Right lobe of liver (tissue), 6 donors: ENCODE measurements around the gene FIGLA. TPM values are rescaled to one million over a fixed set of nuclear protein-coding genes. Genes with fewer than 3 reads are reported as not detected.
A peak's percentile ranks its signal among the peaks of the same experiment; 100 is the strongest.

ENCODE experiments used
- ATAC-seq, 4 donors: fragments of 200-7000 bp; cut with Tn5 transposase; one replicate each; pipeline ENCODE4 v1.9.1; 2020; ENCODE audit warnings: mild to moderate bottlenecking in 4 of 4, moderate library complexity in 4 of 4
- DNase-seq, 3 donors: peaks; one replicate each; pipeline ENCODE4 v3.0.0-alpha.2; 2020
- H3K27ac ChIP-seq, 3 donors: fragments of 200-600 bp; one replicate each; pipeline ENCODE4 v1.8.0; 2022
- H3K27me3 ChIP-seq, 2 donors: fragments of 200-600 bp; one replicate each; pipeline ENCODE4 v1.8.0; 2022
- H3K36me3 ChIP-seq, 4 donors: fragments of 200-600 bp; sonication (generic) in 1 of 4; one replicate each; pipeline versions ENCODE4 v1.5.1 to v1.8.0; 2017 to 2022; ENCODE audit warnings: control low read depth in 1 of 4
- H3K4me1 ChIP-seq, 4 donors: fragments of 200-600 bp; sonication (generic) in 1 of 4; one replicate each; pipeline versions ENCODE4 v1.5.1 to v1.8.0; 2017 to 2022; ENCODE audit warnings: control low read depth in 1 of 4
- H3K4me3 ChIP-seq, 3 donors: fragments of 200-600 bp; one replicate each; pipeline ENCODE4 v1.8.0; 2022
- H3K9me3 ChIP-seq, 4 donors: fragments of 200-600 bp; sonication (generic) in 1 of 4; one replicate each; pipeline versions ENCODE4 v1.5.1 to v1.8.0; 2017 to 2022; ENCODE audit warnings: control low read depth in 1 of 4
- CTCF ChIP-seq, 4 donors: fragments of 200-600 bp in 3 of 4; fragments of 450-650 bp in 1 of 4; IDR thresholded peaks; one replicate each; pipeline versions ENCODE4 v1.5.1 to v1.8.0; 2016 to 2022; ENCODE audit warnings: antibody characterized with exemption in 4 of 4, mild to moderate bottlenecking in 2 of 4
- POLR2A ChIP-seq: fragments of 450-650 bp; IDR thresholded peaks from one replicate; pipeline ENCODE4 v1.6.1; 2017; ENCODE audit warnings: antibody characterized with exemption, mild to moderate bottlenecking
- WGBS: methylation state at CpG from one replicate; pipeline ENCODE4 v1.1.6; 2018; ENCODE audit warnings: low coverage, low lambda C conversion rate; ENCODE audit not compliant: insufficient coverage; ENCODE audit errors: missing lambda C conversion rate; 5-methylcytosine and 5-hydroxymethylcytosine counted together
- intact Hi-C, 2 donors: fragments of 100-400 bp; cut with DNase I; formaldehyde crosslinking; loops; one replicate each; pipeline versions ENCODE4 v1.11.2 to v1.14.1; 2022
- long read RNA-seq: library from polyadenylated mRNA; unstranded; transcript quantifications from one replicate; pipeline ENCODE4 v2.0.0, GENCODE V29; 2019
- total RNA-seq, 6 experiments: library from RNA; depleted of rRNA in 2 of 6; stranded (reverse); fragments of >200 nt in 2 of 6; fragmentation: NEBNext Ultra II Directional in 3 of 6; extraction: Animal tissue kit (Norgen Biotek cat#: 25700) in 3 of 6; gene quantifications; one replicate each; pipeline versions ENCODE4 v1.1.0 to v1.2.4, GENCODE V29; 2016 to 2023
- donor health status: DM: no; HTN: yes; CAD: no.
- donor health status: DM: no; HTN: no; CAD: no.
- donor health status: DM: no; HTN: no; CAD: no.
- donor health status: DM: no; HTN: yes; CAD: no.
- donor health status: DM: no; HTN: yes; CAD: no.

Gene FIGLA
- not detected for total RNA-seq
- long read RNA-seq: 0 reads

- Histone ChIP-seq H3K27ac (no peak within 1 kb of the TSS), H3K9me3 (no peaks in the 10 kb centered on the region), H3K4me1 (peaks cover 0 to 13% (median 0%) of the 10 kb centered on the region in 4 donors), H3K36me3 (no peaks in the 10 kb centered on the region), H3K4me3 (peak within 1 kb of the TSS in 1 of 3 donors; percentile 16), H3K27me3 (peaks cover 0 to 14% of the 10 kb centered on the region in 2 donors)
- intact Hi-C loops: no loop called here
- DNase-seq (no peak), ATAC-seq (peak in 3 of 4 donors; percentile 23 to 36 (median 33))
- 7% methylated on average over 9 of the region's 69 CpGs for WGBS
- TF ChIP-seq CTCF (IDR thresholded peaks at IDR 0.05) (no peak), POLR2A (no peak)
Observed at GRCh38 chr2:70790136-70790828, at the start of gene FIGLA. Gene FIGLA, minus strand, starts transcription at chr2:70790643. Its CDS starts 5 bp downstream, at chr2:70790638.

GRCh38 chr2:70837980-70838925 is 47.8 kb upstream of the FIGLA start:
- WGBS: 53% methylated on average over 3 of the region's 10 CpGs
- no peak overlapping the region for H3K4me3 ChIP-seq
- intact Hi-C loops: no loop called here
- H3K4me1 ChIP-seq: no peaks in the 10 kb centered on the region
- no peaks in the 10 kb centered on the region for H3K27me3 ChIP-seq
- no peak for TF ChIP-seq POLR2A
- DNase-seq (no peak), ATAC-seq (no peak)
- no peaks in the 10 kb centered on the region for H3K9me3 ChIP-seq
- no peak overlapping the region for H3K27ac ChIP-seq
- no peaks in the 10 kb centered on the region for H3K36me3 ChIP-seq

GRCh38 chr2:70835643-70836042 is 45.2 kb upstream of the FIGLA start, which contains the start of gene CD207:
Gene CD207, minus strand, starts transcription at chr2:70835816. Its CDS starts 40 bp downstream, at chr2:70835776.
- ATAC-seq: no peak
- Histone ChIP-seq H3K9me3 (no peaks in the 10 kb centered on the region), H3K4me1 (no peaks in the 10 kb centered on the region), H3K27ac (no peak within 1 kb of the TSS), H3K27me3 (no peaks in the 10 kb centered on the region), H3K4me3 (no peak within 1 kb of the TSS), H3K36me3 (no peaks in the 10 kb centered on the region)
- 50% methylated on average over 1 of the region's 4 CpGs for WGBS
- DNase-seq: no peak
- TF ChIP-seq CTCF (IDR thresholded peaks at IDR 0.05) (no peak), POLR2A (no peak)
- intact Hi-C loops: no loop called here

- intact Hi-C loops: no loop called here
- DNase-seq: no peak
- H3K27me3 ChIP-seq: no peaks in the 10 kb centered on the region
- 25% methylated on average over 1 of the region's 4 CpGs for WGBS
- no peaks in the 10 kb centered on the region for H3K36me3 ChIP-seq
- H3K9me3 ChIP-seq: no peaks in the 10 kb centered on the region
- TF ChIP-seq CTCF (IDR thresholded peaks at IDR 0.05): no peak
- no peak for TF ChIP-seq POLR2A
- no peak overlapping the region for H3K27ac ChIP-seq
- no peak overlapping the region for H3K4me3 ChIP-seq
- no peaks in the 10 kb centered on the region for H3K4me1 ChIP-seq
- no peak for ATAC-seq
Observed at GRCh38 chr2:70834881-70835280, 44.4 kb upstream of the FIGLA start.

GRCh38 chr2:70834106-70834505 is 43.7 kb upstream of the FIGLA start:
- no peaks in the 10 kb centered on the region for H3K4me1 ChIP-seq
- no peaks in the 10 kb centered on the region for H3K9me3 ChIP-seq
- ATAC-seq (no peak), DNase-seq (no peak)
- H3K27ac ChIP-seq: no peak overlapping the region
- 79% methylated on average over 2 of the region's 2 CpGs for WGBS
- H3K4me3 ChIP-seq: no peak overlapping the region
- no peaks in the 10 kb centered on the region for H3K27me3 ChIP-seq
- no peaks in the 10 kb centered on the region for H3K36me3 ChIP-seq
- TF ChIP-seq POLR2A: no peak
- no peak for TF ChIP-seq CTCF (IDR thresholded peaks at IDR 0.05)
- intact Hi-C loops: no loop called here
